ENCODE measurements around the gene DGKI. TPM values are rescaled to one million over a fixed set of nuclear protein-coding genes. Genes with fewer than 3 reads are reported as not detected.

Gene DGKI
- polyA plus RNA-seq, 1 experiment, result 1.4 TPM

DNA sequence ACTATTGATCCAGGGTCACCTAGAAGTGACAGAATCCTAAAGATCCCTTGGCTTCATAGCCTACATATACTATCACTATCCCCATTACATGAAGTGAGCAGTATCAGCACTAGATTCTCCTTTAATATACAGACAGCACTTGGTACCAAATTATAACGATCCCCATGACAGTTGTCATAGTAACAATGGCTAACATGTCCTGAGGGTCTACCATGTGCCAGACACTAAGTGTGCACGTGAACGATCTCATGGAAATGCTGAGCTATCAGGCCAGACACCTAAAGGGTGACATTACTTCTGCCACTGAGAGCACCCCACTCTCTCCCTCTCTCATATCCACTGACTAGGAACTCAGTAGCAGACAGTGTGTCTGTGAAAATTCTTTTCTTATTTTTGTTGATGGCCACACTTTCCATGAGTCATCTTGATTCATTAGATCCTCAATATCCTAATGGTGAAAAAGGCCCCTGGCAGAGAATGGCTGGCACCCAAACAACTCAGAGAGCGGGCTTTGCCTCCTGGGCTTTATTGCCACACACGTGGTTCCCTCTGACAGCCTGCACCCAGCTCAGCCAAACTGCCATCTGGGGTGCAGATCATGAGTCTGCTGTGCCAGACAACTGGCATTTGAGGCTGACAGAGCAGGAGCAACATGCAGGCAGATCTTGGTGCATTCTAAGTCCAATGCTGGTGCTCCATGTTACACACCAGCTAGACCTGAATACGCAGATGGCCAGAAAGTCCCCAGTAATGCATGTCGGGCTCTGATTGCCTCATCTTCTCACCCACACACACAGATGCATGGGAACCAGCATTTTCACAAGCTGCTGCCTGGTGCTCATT, 176.3 kb downstream of the DGKI start:
- TF ChIP-seq, protein P1, sequence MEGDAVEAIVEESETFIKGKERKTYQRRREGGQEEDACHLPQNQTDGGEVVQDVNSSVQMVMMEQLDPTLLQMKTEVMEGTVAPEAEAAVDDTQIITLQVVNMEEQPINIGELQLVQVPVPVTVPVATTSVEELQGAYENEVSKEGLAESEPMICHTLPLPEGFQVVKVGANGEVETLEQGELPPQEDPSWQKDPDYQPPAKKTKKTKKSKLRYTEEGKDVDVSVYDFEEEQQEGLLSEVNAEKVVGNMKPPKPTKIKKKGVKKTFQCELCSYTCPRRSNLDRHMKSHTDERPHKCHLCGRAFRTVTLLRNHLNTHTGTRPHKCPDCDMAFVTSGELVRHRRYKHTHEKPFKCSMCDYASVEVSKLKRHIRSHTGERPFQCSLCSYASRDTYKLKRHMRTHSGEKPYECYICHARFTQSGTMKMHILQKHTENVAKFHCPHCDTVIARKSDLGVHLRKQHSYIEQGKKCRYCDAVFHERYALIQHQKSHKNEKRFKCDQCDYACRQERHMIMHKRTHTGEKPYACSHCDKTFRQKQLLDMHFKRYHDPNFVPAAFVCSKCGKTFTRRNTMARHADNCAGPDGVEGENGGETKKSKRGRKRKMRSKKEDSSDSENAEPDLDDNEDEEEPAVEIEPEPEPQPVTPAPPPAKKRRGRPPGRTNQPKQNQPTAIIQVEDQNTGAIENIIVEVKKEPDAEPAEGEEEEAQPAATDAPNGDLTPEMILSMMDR (IDR thresholded peaks at IDR 0.05; ENCODE audit: insufficient read depth, low read depth, low read length), result no peak
- POLR2A ChIA-PET, result interaction anchor here (0.6 to 1.5 kb wide), 2 partner anchors 212 to 240 kb away, joined by 3 read pairs; no protein-coding TSS in a partner anchor
- DNase-seq (ENCODE audit: low read depth), result peak; percentile 25
- H3K4me3 ChIP-seq (ENCODE audit: low read depth, low read length), result no peak overlapping the region
- no peaks in the 10 kb centered on the region for H3K27me3 ChIP-seq (ENCODE audit: control insufficient read depth, insufficient read depth, low read length)
- CTCF ChIA-PET, result interaction anchor here (0.7 to 5.9 kb wide), 8 partner anchors 9 to 337 kb away, joined by 3 to 32 read pairs (median 4); partner anchors contain the start of gene CREB3L2
- no peaks in the 10 kb centered on the region for H3K36me3 ChIP-seq (ENCODE audit: control insufficient read depth, insufficient read depth, low read length)

DNA sequence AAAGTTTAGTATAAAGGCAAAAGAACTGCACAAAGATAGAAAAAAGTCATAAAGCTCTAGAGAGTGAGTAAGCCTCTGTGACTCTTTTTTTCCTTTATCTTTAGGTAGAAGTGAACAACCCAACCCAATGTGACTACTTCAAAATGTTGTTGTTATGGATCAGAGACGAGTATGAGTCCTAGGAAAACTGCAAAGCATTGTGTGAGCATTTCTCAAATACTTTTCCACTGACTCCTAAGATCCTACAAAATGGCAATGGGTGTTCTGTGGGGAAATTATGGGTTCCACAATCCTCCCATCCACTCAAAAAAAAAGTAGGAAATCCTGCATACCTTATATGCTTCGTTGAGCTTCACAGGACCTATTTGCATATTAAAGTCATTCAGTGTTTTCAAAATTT, 177.1 kb downstream of the DGKI start:
- POLR2A ChIA-PET, result interaction anchor here (1.5 kb wide), 1 partner anchor 213 kb away, joined by 3 read pairs; no protein-coding TSS in a partner anchor
- Histone ChIP-seq H3K27me3 (ENCODE audit: control insufficient read depth, insufficient read depth, low read length) (no peaks in the 10 kb centered on the region), H3K4me3 (ENCODE audit: low read depth, low read length) (no peak overlapping the region), H3K36me3 (ENCODE audit: control insufficient read depth, insufficient read depth, low read length) (no peaks in the 10 kb centered on the region)
- CTCF ChIA-PET, result interaction anchor here (0.7 to 5.9 kb wide), 7 partner anchors 11 to 338 kb away, joined by 3 to 32 read pairs (median 4); partner anchors contain the start of gene CREB3L2
- peak; percentile 35 for DNase-seq (ENCODE audit: low read depth)
- TF ChIP-seq, protein P1 (IDR thresholded peaks at IDR 0.05; ENCODE audit: insufficient read depth, low read depth, low read length), result no peak

DNA sequence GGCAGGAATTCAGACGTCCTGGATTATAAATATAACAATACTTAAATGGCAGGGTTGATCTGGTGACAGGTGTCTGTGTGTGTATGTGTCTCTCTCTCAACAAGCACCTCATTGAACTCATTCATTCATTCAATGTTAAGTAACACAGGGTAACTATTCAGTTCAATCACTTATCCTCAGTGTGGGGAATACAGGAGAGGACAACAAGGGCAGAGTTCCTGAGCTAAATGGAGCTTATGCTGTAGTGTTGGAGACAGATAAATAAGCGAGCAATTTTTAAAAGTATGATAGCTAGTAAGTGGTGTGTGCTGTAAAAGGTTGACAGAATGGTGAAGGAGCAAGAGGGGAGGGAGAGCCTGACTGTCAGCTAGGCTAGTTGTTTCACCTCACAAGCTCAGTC, 178.4 kb downstream of the DGKI start:
- DNase-seq (ENCODE audit: low read depth), result no peak
- Histone ChIP-seq H3K27me3 (ENCODE audit: control insufficient read depth, insufficient read depth, low read length) (no peaks in the 10 kb centered on the region), H3K4me3 (ENCODE audit: low read depth, low read length) (no peak overlapping the region), H3K36me3 (ENCODE audit: control insufficient read depth, insufficient read depth, low read length) (no peaks in the 10 kb centered on the region)
- ChIA-PET POLR2A (interaction anchor here (0.6 kb wide), 1 partner anchor 1691 kb away, joined by 3 read pairs; the partner anchor contains the start of gene LUC7L2), CTCF (interaction anchor here (1.0 to 5.9 kb wide), 7 partner anchors 8 to 211 kb away, joined by 3 to 32 read pairs (median 5); no protein-coding TSS in a partner anchor)
- TF ChIP-seq, protein P1 (IDR thresholded peaks at IDR 0.05; ENCODE audit: insufficient read depth, low read depth, low read length), result no peak

DNA sequence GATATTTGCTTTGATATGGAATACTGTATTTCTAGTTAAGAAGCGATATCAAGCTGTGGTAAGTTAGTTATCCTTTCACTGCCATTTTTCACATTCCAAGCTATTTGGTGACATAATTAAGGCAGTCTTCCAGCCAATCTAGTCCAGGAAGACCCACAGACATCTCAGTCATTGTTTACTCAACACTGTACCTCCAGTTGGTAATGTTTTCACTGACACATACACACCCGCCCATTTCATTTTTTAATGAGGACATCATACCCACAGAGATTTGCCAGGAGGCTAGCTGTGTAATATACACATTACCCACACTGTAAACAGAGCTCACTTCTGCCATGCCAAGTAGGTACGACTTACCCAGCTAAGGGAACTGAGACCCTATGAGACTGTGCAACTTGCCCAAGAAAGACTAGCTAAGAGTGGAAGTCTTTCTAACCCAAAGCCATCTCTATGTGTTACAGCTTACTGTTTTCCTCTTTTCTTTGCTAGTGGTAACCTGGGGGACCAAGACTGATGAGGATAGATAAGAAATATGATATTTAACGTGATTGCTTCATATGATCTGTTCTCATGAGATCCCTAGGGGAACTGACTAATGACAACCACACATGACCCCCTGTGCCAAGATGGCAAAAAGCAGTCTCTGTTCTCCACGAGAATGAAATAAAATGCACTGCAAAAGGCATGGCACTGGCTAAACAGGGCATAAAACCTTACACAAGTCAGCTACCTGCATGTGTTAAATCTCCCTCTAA, 179.0 kb downstream of the DGKI start:
- CTCF ChIA-PET, result interaction anchor here (1.0 to 5.9 kb wide), 7 partner anchors 8 to 341 kb away, joined by 3 to 32 read pairs (median 4); no protein-coding TSS in a partner anchor
- peak; percentile 77 for DNase-seq (ENCODE audit: low read depth)
- TF ChIP-seq, protein P1 (IDR thresholded peaks at IDR 0.05; ENCODE audit: insufficient read depth, low read depth, low read length), result no peak
- Histone ChIP-seq H3K36me3 (ENCODE audit: control insufficient read depth, insufficient read depth, low read length) (no peaks in the 10 kb centered on the region), H3K27me3 (ENCODE audit: control insufficient read depth, insufficient read depth, low read length) (no peaks in the 10 kb centered on the region), H3K4me3 (ENCODE audit: low read depth, low read length) (no peak overlapping the region)
- POLR2A ChIA-PET, result interaction anchor here (0.6 kb wide), 3 partner anchors 15 to 1692 kb away, joined by 3 read pairs; partner anchors contain the start of gene LUC7L2
